Stomach (tissue), 9 donors: Measurements from ENCODE around the gene BSN. TPM values are rescaled to one million over a fixed set of nuclear protein-coding genes. Genes with fewer than 3 reads are reported as not detected.

Experiments used
- DNase-seq, 2 donors: peaks; one replicate each; pipeline versions ENCODE4 v3.0.0 to v3.0.0-alpha.2; 2013 to 2019
- H3K27ac ChIP-seq, 5 donors: fragments of 200-600 bp in 4 of 5; sonication (generic) in 4 of 5; one replicate each; pipeline ENCODE4 v1.5.1; 2013 to 2019; ENCODE audit warnings: mild to moderate bottlenecking in 1 of 5, moderate library complexity in 1 of 5
- H3K27me3 ChIP-seq, 3 donors: fragments of 200-600 bp; sonication (generic); one replicate each; pipeline ENCODE4 v1.5.1; 2017 to 2019; ENCODE audit warnings: mixed run types in 1 of 3
- H3K36me3 ChIP-seq, 4 donors: fragments of 200-600 bp; sonication (generic); 1 replicate in 3 of 4; 2 replicates in 1 of 4; pipeline ENCODE4 v1.5.1; 2016 to 2019
- H3K4me1 ChIP-seq, 4 donors: fragments of 200-600 bp; sonication (generic); one replicate each; pipeline ENCODE4 v1.5.1; 2016 to 2019
- H3K4me3 ChIP-seq, 4 donors: fragments of 200-600 bp; sonication (generic) in 3 of 4; one replicate each; pipeline ENCODE4 v1.5.1; 2016 to 2019; ENCODE audit warnings: mild to moderate bottlenecking in 1 of 4
- H3K9me3 ChIP-seq, 4 donors: fragments of 200-600 bp; sonication (generic); one replicate each; pipeline ENCODE4 v1.5.1; 2016 to 2019
- CTCF ChIP-seq, 7 experiments: fragments of 450-650 bp in 4 of 7; fragments of 200-600 bp in 3 of 7; sonication (generic) in 3 of 7; IDR thresholded peaks; one replicate each; pipeline ENCODE4 v1.5.1; 2016 to 2019; ENCODE audit warnings: antibody characterized with exemption in 7 of 7, control low read depth in 2 of 7, mild to moderate bottlenecking in 1 of 7
- EP300 ChIP-seq: sonication (generic); formaldehyde crosslinking; IDR thresholded peaks from one replicate; pipeline ENCODE4 v1.6.1; 2017; ENCODE audit warnings: antibody characterized with exemption
- POLR2A ChIP-seq, 4 donors: fragments of 450-650 bp; IDR thresholded peaks; one replicate each; pipeline ENCODE4 v1.6.1; 2016; ENCODE audit warnings: antibody characterized with exemption in 4 of 4, control low read depth in 2 of 4, mild to moderate bottlenecking in 1 of 4, moderate library complexity in 1 of 4
- POLR2AphosphoS5 ChIP-seq, 3 donors: sonication (generic); formaldehyde crosslinking; IDR thresholded peaks; one replicate each; pipeline ENCODE4 v1.6.1; 2016; ENCODE audit warnings: antibody characterized with exemption in 3 of 3
- WGBS, 5 donors: extraction: QIAGEN DNeasy Blood & Tissue Kit in 3 of 5; methylation state at CpG; one replicate each; pipeline versions ENCODE4 v1.1.5 to v1.1.7; 2013 to 2018; 5-methylcytosine and 5-hydroxymethylcytosine counted together
- intact Hi-C: fragments of 100-400 bp; cut with DNase I; formaldehyde crosslinking; loops from one replicate; pipeline ENCODE4 v1.15.1; 2023; ENCODE audit warnings: low total_unique reads
- polyA plus RNA-seq, 3 donors: library from polyadenylated mRNA; stranded (reverse); fragments of 200-250 nt; gene quantifications; one replicate each; pipeline ENCODE4 v1.2.3, GENCODE V29; 2013
- total RNA-seq, 5 donors: library from RNA; depleted of rRNA; stranded (reverse); fragments of >200 nt; gene quantifications; one replicate each; pipeline versions ENCODE4 v1.1.0 to v1.2.3, GENCODE V29; 2014 to 2016
- donor health status: healthy with polysubstance abuse.
- donor health status: Bipolar disorder and iron deficiency.
- donor health status: healthy.

BSN gene
- total and polyA plus RNA-seq, 8 donors, result 0.03 to 4.5 (median 0.77) TPM; not detected in 2

DNA sequence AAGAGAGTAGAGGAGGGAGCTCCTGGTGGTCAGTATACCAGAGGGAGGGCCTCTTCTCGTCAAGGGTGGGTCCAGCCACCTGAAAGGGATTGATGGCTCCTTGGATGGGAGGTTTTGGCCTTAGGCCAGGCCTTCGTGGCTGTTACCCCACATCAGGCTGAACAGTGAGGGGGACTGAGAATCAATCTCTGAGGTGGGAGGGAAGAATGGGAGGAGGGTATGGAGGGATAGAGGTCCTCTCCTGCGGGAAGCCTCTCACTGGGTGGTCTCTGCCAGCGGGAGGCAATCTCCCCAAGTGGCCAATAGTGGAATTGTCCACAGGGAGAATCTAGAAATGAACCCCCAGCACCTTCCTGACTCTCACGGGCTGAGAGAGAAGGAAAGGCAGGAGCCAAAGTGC, 53.5 kb downstream of the BSN start:
- Histone ChIP-seq H3K36me3 (no peaks in the 10 kb centered on the region), H3K9me3 (peaks cover 0 to 2% (median 0%) of the 10 kb centered on the region in 4 donors), H3K27ac (no peak overlapping the region), H3K4me1 (peaks cover 0 to 12% (median 5%) of the 10 kb centered on the region in 4 donors), H3K27me3 (no peaks in the 10 kb centered on the region), H3K4me3 (no peak overlapping the region)
- intact Hi-C loops, result no loop called here
- 34 to 47% (median 43%) methylated on average over 5 of the region's 5 CpGs for WGBS, 5 donors
- peak in 1 of 2 donors; percentile 16 for DNase-seq
- TF ChIP-seq CTCF (IDR thresholded peaks at IDR 0.05) (peak in 1 of 7 experiments; percentile 12), POLR2AphosphoS5 (IDR thresholded peaks at IDR 0.05) (no peak)

DNA sequence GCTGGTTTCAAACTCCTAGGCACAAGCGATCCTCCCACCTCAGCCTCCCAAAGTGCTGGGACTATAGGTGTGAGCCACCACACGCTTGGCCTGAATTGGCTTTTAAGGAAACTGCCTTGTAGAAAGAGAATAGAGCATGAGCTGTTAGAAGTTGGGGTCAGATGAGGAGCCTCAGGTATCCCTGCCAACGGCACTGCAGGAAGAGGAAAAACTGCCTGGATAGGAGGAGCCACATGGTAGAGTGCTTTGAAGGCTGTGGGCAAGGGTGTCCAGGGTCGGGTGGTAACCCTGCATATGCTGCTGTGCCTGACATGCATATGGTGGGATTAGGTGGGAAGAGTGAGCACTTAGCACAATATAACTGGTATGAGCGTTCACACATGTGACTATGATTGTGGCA, 55.0 kb downstream of the BSN start:
- Histone ChIP-seq H3K27me3 (no peaks in the 10 kb centered on the region), H3K9me3 (peaks cover 0 to 3% (median 0%) of the 10 kb centered on the region in 4 donors), H3K4me1 (peaks cover 0 to 12% (median 5%) of the 10 kb centered on the region in 4 donors), H3K27ac (peak overlapping the region in 1 of 5 donors; percentile 43), H3K4me3 (no peak overlapping the region), H3K36me3 (no peaks in the 10 kb centered on the region)
- TF ChIP-seq POLR2AphosphoS5 (IDR thresholded peaks at IDR 0.05) (no peak), EP300 (no peak), POLR2A (IDR thresholded peaks at IDR 0.05) (no peak), CTCF (IDR thresholded peaks at IDR 0.05) (no peak)
- intact Hi-C loops, result no loop called here
- WGBS, 5 donors, result 80 to 84% (median 82%) methylated on average over 5 of the region's 5 CpGs
- peak in 1 of 2 donors; percentile 3 for DNase-seq

DNA sequence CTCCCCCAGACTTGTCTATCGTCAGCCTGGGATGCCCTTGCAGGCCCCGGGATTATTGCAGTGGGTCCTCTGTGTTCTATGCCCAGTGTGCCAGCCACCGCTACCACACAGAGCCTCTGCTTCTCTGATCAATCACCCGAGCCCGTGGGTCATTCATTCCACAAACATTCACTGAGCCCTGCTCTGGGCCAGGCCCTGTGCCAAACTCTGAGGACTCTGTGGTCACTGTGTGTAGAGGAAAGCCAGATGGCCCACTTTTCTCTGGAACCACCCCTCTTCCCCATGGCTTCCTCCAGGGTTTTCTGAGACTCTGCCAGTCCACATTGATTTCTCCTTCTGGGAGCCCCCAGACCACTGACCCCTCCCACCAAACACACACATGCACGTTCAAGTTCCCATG, 55.5 kb downstream of the BSN start:
- 57 to 78% (median 65%) methylated on average over 5 to 6 of the region's 6 CpGs for WGBS, 5 donors
- Histone ChIP-seq H3K4me3 (no peak overlapping the region), H3K27me3 (no peaks in the 10 kb centered on the region), H3K4me1 (peaks cover 0 to 12% (median 5%) of the 10 kb centered on the region in 4 donors), H3K9me3 (peaks cover 0 to 3% (median 0%) of the 10 kb centered on the region in 4 donors), H3K36me3 (no peaks in the 10 kb centered on the region), H3K27ac (peak overlapping the region in 1 of 5 donors; percentile 43)
- no peak for TF ChIP-seq POLR2AphosphoS5 (IDR thresholded peaks at IDR 0.05)
- no peak for TF ChIP-seq POLR2A (IDR thresholded peaks at IDR 0.05)
- no peak for TF ChIP-seq CTCF (IDR thresholded peaks at IDR 0.05)
- TF ChIP-seq EP300, result no peak
- intact Hi-C loops, result no loop called here
- DNase-seq, result peak in 1 of 2 donors; percentile 64

DNA sequence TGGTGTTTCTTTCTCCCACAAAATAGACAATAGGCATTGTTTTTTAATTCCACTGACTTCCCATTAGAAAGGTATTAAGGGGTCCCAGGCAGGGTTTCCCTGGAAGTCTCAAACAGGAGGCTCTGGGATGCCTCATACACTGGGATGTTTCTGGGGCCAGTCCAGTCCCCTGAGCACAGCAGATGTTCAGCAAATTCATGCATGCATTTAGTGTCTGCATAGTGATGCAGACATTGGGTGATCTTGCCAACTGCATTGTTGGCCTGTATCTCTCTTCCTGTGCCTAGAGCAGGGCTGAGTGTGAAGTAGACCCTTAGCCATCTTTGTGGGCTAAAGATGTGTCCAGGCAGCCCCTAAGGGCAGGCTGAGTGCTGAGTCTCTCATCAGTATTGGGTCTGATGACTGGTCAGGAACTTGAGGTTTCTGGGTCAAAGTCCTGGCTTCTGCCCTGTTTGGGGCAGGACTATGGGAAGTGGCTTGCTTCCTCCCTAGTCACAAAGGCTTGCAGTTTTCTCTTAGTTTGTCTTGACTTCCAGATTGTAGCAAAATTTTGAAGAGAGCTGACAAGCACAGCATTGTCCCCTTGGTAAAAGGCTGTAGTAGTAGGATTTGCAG, 56.5 kb downstream of the BSN start:
- peaks cover 0 to 3% (median 0%) of the 10 kb centered on the region in 4 donors for H3K9me3 ChIP-seq
- peaks cover 0 to 12% (median 5%) of the 10 kb centered on the region in 4 donors for H3K4me1 ChIP-seq
- no peaks in the 10 kb centered on the region for H3K36me3 ChIP-seq
- TF ChIP-seq POLR2A (IDR thresholded peaks at IDR 0.05), result no peak
- no peak for TF ChIP-seq CTCF (IDR thresholded peaks at IDR 0.05)
- no peak for TF ChIP-seq POLR2AphosphoS5 (IDR thresholded peaks at IDR 0.05)
- TF ChIP-seq EP300, result no peak
- H3K27me3 ChIP-seq, result no peaks in the 10 kb centered on the region
- H3K4me3 ChIP-seq, result no peak overlapping the region
- no peak for DNase-seq
- intact Hi-C loops, result no loop called here
- no peak overlapping the region for H3K27ac ChIP-seq
